RKO (cell line): ENCODE data around the gene LSG1.
"Not testable (repeated sequence)": the region's sequence is repeated elsewhere in the genome, so short reads cannot be mapped to it uniquely, and the experiment has no call there.

Experiments used
- DNase-seq: peaks from one replicate; pipeline ENCODE4 v3.0.0-alpha.2; 2016; ENCODE audit warnings: low spot score

Gene LSG1

GRCh38 chr3:194617143-194617671 is 54.8 kb downstream of the LSG1 start:
- DNase-seq: no peak

- no peak for DNase-seq
Observed at GRCh38 chr3:194615226-194615625, 56.8 kb downstream of the LSG1 start.

- no peak for DNase-seq
Observed at GRCh38 chr3:194612221-194612620, 59.8 kb downstream of the LSG1 start.

GRCh38 chr3:194610689-194611088 is 61.3 kb downstream of the LSG1 start:
- DNase-seq: no peak

GRCh38 chr3:194609601-194610000 is 62.4 kb downstream of the LSG1 start:
- DNase-seq: no peak

- no peak for DNase-seq
Observed at GRCh38 chr3:194608981-194609380, 63.0 kb downstream of the LSG1 start.

GRCh38 chr3:194607592-194608389 is 64.2 kb downstream of the LSG1 start:
- DNase-seq: no peak

- no peak for DNase-seq
Observed at GRCh38 chr3:194606941-194607340, 65.0 kb downstream of the LSG1 start.

GRCh38 chr3:194606163-194606562 is 65.8 kb downstream of the LSG1 start:
- DNase-seq: no peak

GRCh38 chr3:194605314-194605713 is 66.7 kb downstream of the LSG1 start:
- DNase-seq: not testable (repeated sequence)

GRCh38 chr3:194604837-194605236 is 67.2 kb downstream of the LSG1 start:
- DNase-seq: no peak

GRCh38 chr3:194604126-194604525 is 67.9 kb downstream of the LSG1 start:
- no peak for DNase-seq

GRCh38 chr3:194602669-194603171 is 69.3 kb downstream of the LSG1 start:
- no peak for DNase-seq

GRCh38 chr3:194598771-194599557 is 73.0 kb downstream of the LSG1 start:
- DNase-seq: no peak

GRCh38 chr3:194596906-194597305 is 75.1 kb downstream of the LSG1 start:
- no peak for DNase-seq

- DNase-seq: peak; percentile 98
Observed at GRCh38 chr3:194592798-194593752, 78.9 kb downstream of the LSG1 start.
